OCI-LY1 (cell line): ENCODE results near the gene STK32B.

Experiments used
- CTCF ChIP-seq: fragments of 200-600 bp; sonication (generic), shearing (Covaris generic); IDR thresholded peaks from 2 replicates; pipeline ENCODE4 v1.5.1; 2017; ENCODE audit warnings: mild to moderate bottlenecking, antibody characterized with exemption, low read length, moderate library complexity, mixed read lengths
- EZH2 ChIP-seq: fragments of 200-600 bp; sonication (generic), shearing (Covaris generic); IDR thresholded peaks from 2 replicates; pipeline ENCODE4 v1.8.0; 2017; ENCODE audit warnings: borderline replicate concordance, mixed run types, mild to moderate bottlenecking, antibody characterized with exemption, low read length, moderate library complexity, mixed read lengths

- TF ChIP-seq CTCF (no peak), EZH2 (no peak)
These were observed 286.5 kb downstream of the STK32B start for GRCh38 chr4:5337731-5338130.
